HepG2 (cell line): Measurements from ENCODE around the gene VAT1L. TPM values are rescaled to one million over a fixed set of nuclear protein-coding genes. Genes with fewer than 3 reads are reported as not detected.

Experiments
- ATAC-seq: fragments of 200-7000 bp; cut with Tn5 transposase; 3 replicates; pipeline ENCODE4 v1.9.1; 2020; ENCODE audit warnings: mild to moderate bottlenecking, moderate library complexity
- BruUV-seq: library from RNA; stranded (reverse); fragments of 400-500 nt; replicated peaks from 2 replicates; lab custom pipeline; 2021; lab: Mats Ljungman, UMichigan
- CTCF ChIA-PET: fragments of 300-600 bp; formaldehyde crosslinking; extraction: SDS; loops from one replicate; lab custom pipeline; 2021; ENCODE audit warnings: low total read pairs, inconsistent platforms, low intra/inter-chr PET ratio; lab: Yijun Ruan, JAX
- POLR2A ChIA-PET: fragments of 350-600 bp; sonication (Branson Sonifier 250); formaldehyde crosslinking; loops from one replicate; lab custom pipeline; 2020; ENCODE audit warnings: antibody characterized with exemption, inconsistent platforms; lab: Yijun Ruan, JAX
- DNase-seq: peaks from one replicate; pipeline ENCODE4 v3.0.0-alpha.2; 2015; ENCODE audit warnings: low spot score
- FAIRE-seq: peaks from 3 replicates; lab custom pipeline; 2011; peaks lifted over from hg19 to GRCh38; lab: Jason Lieb, UNC
- H2AFZ ChIP-seq: one replicate; pipeline ENCODE4 v1.6.1; 2011; ENCODE audit warnings: low read length, inconsistent platforms
- H3K27ac ChIP-seq: fragments of 300-600 bp; 3 replicates; pipeline ENCODE4 v1.8.0; 2011; ENCODE audit warnings: mixed run types, mild to moderate bottlenecking, mixed read lengths, low read length, inconsistent platforms; ENCODE audit not compliant: insufficient read depth; ENCODE audit errors: extremely low read length
- H3K27me3 ChIP-seq, 2 experiments: fragments of 200-600 bp in 1 of 2; 2 replicates in 1 of 2; 3 replicates in 1 of 2; pipeline versions ENCODE4 v1.6.0 to v1.8.0; 2011; ENCODE audit warnings: low read length in 2 of 2, mild to moderate bottlenecking in 2 of 2, moderate library complexity in 2 of 2, inconsistent platforms in 1 of 2; ENCODE audit not compliant: insufficient read depth in 2 of 2, control insufficient read depth in 1 of 2
- H3K36me3 ChIP-seq, 2 experiments: fragments of 200-600 bp in 1 of 2; replicated peaks in 1 of 2; 2 replicates in 1 of 2; 3 replicates in 1 of 2; pipeline versions ENCODE4 v1.5.1 to v1.8.0; 2011; ENCODE audit warnings: low read length in 2 of 2, inconsistent platforms in 1 of 2; ENCODE audit not compliant: insufficient read depth in 2 of 2, control insufficient read depth in 1 of 2
- H3K4me1 ChIP-seq: 2 replicates; pipeline ENCODE4 v1.5.1; 2012; ENCODE audit warnings: low read length, inconsistent platforms; ENCODE audit not compliant: insufficient read depth
- H3K4me2 ChIP-seq: 2 replicates; pipeline ENCODE4 v1.6.0; 2011; ENCODE audit warnings: low read depth, low read length, inconsistent platforms
- H3K4me3 ChIP-seq, 3 experiments: fragments of 200-600 bp in 1 of 3; sonication (generic), shearing (Covaris generic) in 1 of 3; replicated peaks in 1 of 3; 2 replicates each; pipeline ENCODE4 v1.5.1; 2011 to 2016; ENCODE audit warnings: low read length in 3 of 3, inconsistent platforms in 2 of 3, low read depth in 2 of 3, mild to moderate bottlenecking in 2 of 3, control low read depth in 1 of 3, mixed read lengths in 1 of 3; ENCODE audit not compliant: insufficient read depth in 1 of 3
- H3K79me2 ChIP-seq: one replicate; pipeline ENCODE4 v1.6.1; 2011; ENCODE audit warnings: low read length, inconsistent platforms; ENCODE audit not compliant: insufficient read depth
- H3K9ac ChIP-seq: 2 replicates; pipeline ENCODE4 v1.6.0; 2011; ENCODE audit warnings: mild to moderate bottlenecking, low read depth, low read length, inconsistent platforms; ENCODE audit not compliant: insufficient read depth
- H3K9me3 ChIP-seq: 2 replicates; pipeline ENCODE4 v1.5.1; 2012; ENCODE audit warnings: mild to moderate bottlenecking, low read length
- H4K20me1 ChIP-seq: 2 replicates; pipeline ENCODE4 v1.6.0; 2011; ENCODE audit warnings: inconsistent platforms, mild to moderate bottlenecking, low read length, moderate library complexity; ENCODE audit not compliant: insufficient read depth
- GRHL1 ChIP-seq: sonication (generic); formaldehyde crosslinking; conservative IDR thresholded peaks from 2 replicates; pipeline ENCODE4 v1.8.0; 2022; ENCODE audit warnings: missing genetic modification reagents
- KDM1A ChIP-seq: IDR thresholded peaks from 2 replicates; pipeline ENCODE4 v1.6.1; 2016; ENCODE audit warnings: missing compliant biosample characterization
- MIXL1 ChIP-seq: IDR thresholded peaks from 2 replicates; pipeline ENCODE4 v1.6.1; 2016
- MTF2 ChIP-seq: sonication (generic); formaldehyde crosslinking; IDR thresholded peaks from 2 replicates; pipeline ENCODE4 v1.5.0; 2020; ENCODE audit warnings: missing genetic modification reagents, borderline replicate concordance
- NCOR1 ChIP-seq: fragments of 200-600 bp; sonication (generic); IDR thresholded peaks from 2 replicates; pipeline ENCODE4 v1.7.0; 2017; ENCODE audit warnings: antibody characterized with exemption, low read length, borderline replicate concordance
- NFKB2 ChIP-seq: sonication (generic); formaldehyde crosslinking; IDR thresholded peaks from 2 replicates; pipeline ENCODE4 v1.4.0; 2020; ENCODE audit warnings: missing genetic modification reagents, borderline replicate concordance
- RARG ChIP-seq: sonication (generic); formaldehyde crosslinking; IDR thresholded peaks from 2 replicates; pipeline ENCODE4 v1.4.0; 2020; ENCODE audit warnings: low read depth, mild to moderate bottlenecking, missing genetic modification reagents
- RFX1 ChIP-seq: fragments of 450-650 bp; IDR thresholded peaks from 2 replicates; pipeline ENCODE4 v1.6.1; 2017
- TBL1XR1 ChIP-seq: fragments of 150-350 bp; IDR thresholded peaks from 2 replicates; pipeline ENCODE4 v1.6.1; 2014; ENCODE audit warnings: borderline replicate concordance, low read length; ENCODE audit not compliant: partially characterized antibody
- ZBTB34 ChIP-seq: sonication (generic); formaldehyde crosslinking; IDR thresholded peaks from 2 replicates; pipeline ENCODE4 v1.8.0; 2022; ENCODE audit warnings: mild to moderate bottlenecking, missing genetic modification reagents
- ZNF570 ChIP-seq: sonication (generic); formaldehyde crosslinking; IDR thresholded peaks from 2 replicates; pipeline ENCODE4 v1.4.0; 2020; ENCODE audit warnings: mild to moderate bottlenecking, missing genetic modification reagents, borderline replicate concordance
- ZNF670 ChIP-seq: sonication (generic); formaldehyde crosslinking; IDR thresholded peaks from 2 replicates; pipeline ENCODE4 v1.8.0; 2022; ENCODE audit warnings: mild to moderate bottlenecking, missing genetic modification reagents, borderline replicate concordance
- WGBS: methylation state at CpG from one replicate; pipeline ENCODE4 v1.1.6; 2017; ENCODE audit warnings: low lambda C conversion rate; 5-methylcytosine and 5-hydroxymethylcytosine counted together
- in situ Hi-C: cut with HindIII; loops from 2 replicates; pipeline ENCODE4 v1.10.0; 2017; ENCODE audit warnings: low pct_unique_long_range_greater_than_20kb; ENCODE audit not compliant: extremely low pct_ligation_motif_present
- intact Hi-C: fragments of 100-400 bp; cut with micrococcal nuclease; formaldehyde crosslinking; loops from one replicate; pipeline ENCODE4 v1.10.0; 2022; ENCODE audit not compliant: unreplicated experiment
- polyA plus RNA-seq, 8 experiments: library from polyadenylated mRNA; depleted of rRNA in 3 of 8; stranded (reverse) in 7 of 8; unstranded in 1 of 8; fragments of >200 nt; fragmentation: Illumina TruSeq in 4 of 8; extraction: Trizol in 4 of 8; gene quantifications; 2 replicates each; pipeline versions ENCODE4 v1.2.1 to v1.2.3, GENCODE V29; 2011 to 2016; ENCODE audit warnings: low read depth in 4 of 8, missing spikeins in 1 of 8, mixed read lengths in 1 of 8; ENCODE audit not compliant: insufficient read depth in 1 of 8
- total RNA-seq, 5 experiments: library from RNA; depleted of rRNA; stranded (reverse); fragments of >200 nt; fragmentation: Illumina TruSeq; extraction: Trizol; gene quantifications; 2 replicates each; pipeline ENCODE4 v1.2.3, GENCODE V29; 2016; ENCODE audit warnings: low read depth in 1 of 5

The VAT1L gene
- total and polyA plus RNA-seq, 2 of the 13 experiments (the other 11 are each of a cell fraction or from before 2014, with no cell fraction given): not detected

GRCh38 chr16:77866752-77867151 is 78.4 kb downstream of the VAT1L start (continued):
- no peak for TF ChIP-seq NFKB2 (CRISPR knock-in tag)
- TF ChIP-seq MIXL1 (CRISPR knock-in tag): no peak
- TF ChIP-seq ZNF670: no peak
- TF ChIP-seq RFX1: no peak

GRCh38 chr16:77868052-77868451 is 79.7 kb downstream of the VAT1L start:
- H3K27me3 ChIP-seq: peaks cover 0 to 5% of the 10 kb centered on the region in 2 experiments; a peak in 2 of 5 replicates
- no peaks in the 10 kb centered on the region for H3K79me2 ChIP-seq
- no peak for TF ChIP-seq ZNF570 (CRISPR knock-in tag)
- no peak for TF ChIP-seq RARG (CRISPR knock-in tag)
- TF ChIP-seq ZBTB34 (CRISPR knock-in tag): no peak
- TF ChIP-seq GRHL1 (CRISPR knock-in tag): no peak
- no peak for TF ChIP-seq MTF2 (CRISPR knock-in tag)
- no peak for TF ChIP-seq NCOR1
- TF ChIP-seq TBL1XR1: no peak
- no peak for TF ChIP-seq KDM1A (CRISPR knock-in tag)
- no peak for ATAC-seq
- H3K27ac ChIP-seq: no peak overlapping the region
- CTCF ChIA-PET: no interaction called here
- in situ Hi-C loops: no loop called here
- intact Hi-C loops: no loop called here
- FAIRE-seq: no peak
- POLR2A ChIA-PET: no interaction called here
- 2% methylated on average over 2 of the region's 2 CpGs for WGBS
- DNase-seq: no peak
- no peak overlapping the region for H3K9ac ChIP-seq
- no peaks in the 10 kb centered on the region for H3K4me1 ChIP-seq
- H2AFZ ChIP-seq: no peak overlapping the region
- H3K9me3 ChIP-seq: no peaks in the 10 kb centered on the region
- no peaks in the 10 kb centered on the region for H3K36me3 ChIP-seq
- H3K4me2 ChIP-seq: no peak overlapping the region
- no peak overlapping the region for H3K4me3 ChIP-seq
- no peaks in the 10 kb centered on the region for H4K20me1 ChIP-seq
- BruUV-seq: no TSS peak
